ENCODE measurements around the gene RASGRP4. TPM values are rescaled to one million over a fixed set of nuclear protein-coding genes. Genes with fewer than 3 reads are reported as not detected.
A peak's percentile ranks its signal among the peaks of the same experiment; 100 is the strongest.
"Not testable (repeated sequence)": the region's sequence is repeated elsewhere in the genome, so short reads cannot be mapped to it uniquely, and the experiment has no call there.

Gene RASGRP4, protein sequence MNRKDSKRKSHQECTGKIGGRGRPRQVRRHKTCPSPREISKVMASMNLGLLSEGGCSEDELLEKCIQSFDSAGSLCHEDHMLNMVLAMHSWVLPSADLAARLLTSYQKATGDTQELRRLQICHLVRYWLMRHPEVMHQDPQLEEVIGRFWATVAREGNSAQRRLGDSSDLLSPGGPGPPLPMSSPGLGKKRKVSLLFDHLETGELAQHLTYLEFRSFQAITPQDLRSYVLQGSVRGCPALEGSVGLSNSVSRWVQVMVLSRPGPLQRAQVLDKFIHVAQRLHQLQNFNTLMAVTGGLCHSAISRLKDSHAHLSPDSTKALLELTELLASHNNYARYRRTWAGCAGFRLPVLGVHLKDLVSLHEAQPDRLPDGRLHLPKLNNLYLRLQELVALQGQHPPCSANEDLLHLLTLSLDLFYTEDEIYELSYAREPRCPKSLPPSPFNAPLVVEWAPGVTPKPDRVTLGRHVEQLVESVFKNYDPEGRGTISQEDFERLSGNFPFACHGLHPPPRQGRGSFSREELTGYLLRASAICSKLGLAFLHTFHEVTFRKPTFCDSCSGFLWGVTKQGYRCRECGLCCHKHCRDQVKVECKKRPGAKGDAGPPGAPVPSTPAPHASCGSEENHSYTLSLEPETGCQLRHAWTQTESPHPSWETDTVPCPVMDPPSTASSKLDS
- 1 to 10 TPM in 3 of 4 donors, under 1 TPM in 1; 0.91 to 2.3 (median 1.6) TPM for total RNA-seq

DNA sequence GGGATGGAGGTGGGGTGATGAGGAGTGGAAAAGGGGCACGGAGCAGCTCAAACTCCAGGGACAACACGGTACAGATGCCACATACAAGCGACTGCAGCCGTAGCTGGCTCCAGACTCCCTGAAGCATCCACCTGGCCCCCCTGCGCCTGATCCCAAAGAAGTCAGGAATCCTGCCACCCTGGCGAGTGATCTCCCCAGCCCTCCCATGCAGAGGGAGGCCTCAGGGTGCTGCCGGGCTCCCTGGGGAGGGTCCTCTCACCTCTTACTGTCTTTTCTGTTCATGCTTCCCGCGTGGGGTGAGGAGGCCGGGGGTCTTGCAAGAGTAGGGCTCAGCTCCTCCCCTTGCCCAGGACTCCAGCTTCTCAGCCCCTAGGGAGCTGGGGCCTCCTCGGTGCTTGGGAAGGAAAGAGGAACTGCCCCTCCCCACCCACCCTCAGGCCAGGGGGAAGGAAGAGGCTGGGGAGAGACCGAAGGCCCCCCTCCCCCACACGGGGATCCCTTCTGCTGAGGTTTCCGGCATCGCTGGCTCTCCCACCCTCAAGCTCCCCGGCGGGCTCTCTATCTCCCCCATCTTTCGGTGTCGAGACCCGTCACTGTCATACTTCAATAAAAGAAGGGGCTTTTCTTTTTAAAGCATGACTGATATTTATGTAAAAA is at the start of gene RASGRP4:
Gene RASGRP4, minus strand, starts transcription at position 410 of the 657 bp plus-strand sequence. Its CDS starts 128 bp downstream, at position 282.
- Histone ChIP-seq H3K9me3 (no peaks in the 10 kb centered on the region), H3K27ac (no peak within 1 kb of the TSS), H3K27me3 (peaks cover 14% of the 10 kb centered on the region), H3K4me1 (no peaks in the 10 kb centered on the region), H3K36me3 (no peaks in the 10 kb centered on the region), H3K4me3 (peak within 1 kb of the TSS; percentile 40)
- TF ChIP-seq POLR2AphosphoS5 (IDR thresholded peaks at IDR 0.05) (no peak), EP300 (IDR thresholded peaks at IDR 0.05) (no peak), POLR2A (IDR thresholded peaks at IDR 0.05) (no peak)
- TF ChIP-seq, protein P1, sequence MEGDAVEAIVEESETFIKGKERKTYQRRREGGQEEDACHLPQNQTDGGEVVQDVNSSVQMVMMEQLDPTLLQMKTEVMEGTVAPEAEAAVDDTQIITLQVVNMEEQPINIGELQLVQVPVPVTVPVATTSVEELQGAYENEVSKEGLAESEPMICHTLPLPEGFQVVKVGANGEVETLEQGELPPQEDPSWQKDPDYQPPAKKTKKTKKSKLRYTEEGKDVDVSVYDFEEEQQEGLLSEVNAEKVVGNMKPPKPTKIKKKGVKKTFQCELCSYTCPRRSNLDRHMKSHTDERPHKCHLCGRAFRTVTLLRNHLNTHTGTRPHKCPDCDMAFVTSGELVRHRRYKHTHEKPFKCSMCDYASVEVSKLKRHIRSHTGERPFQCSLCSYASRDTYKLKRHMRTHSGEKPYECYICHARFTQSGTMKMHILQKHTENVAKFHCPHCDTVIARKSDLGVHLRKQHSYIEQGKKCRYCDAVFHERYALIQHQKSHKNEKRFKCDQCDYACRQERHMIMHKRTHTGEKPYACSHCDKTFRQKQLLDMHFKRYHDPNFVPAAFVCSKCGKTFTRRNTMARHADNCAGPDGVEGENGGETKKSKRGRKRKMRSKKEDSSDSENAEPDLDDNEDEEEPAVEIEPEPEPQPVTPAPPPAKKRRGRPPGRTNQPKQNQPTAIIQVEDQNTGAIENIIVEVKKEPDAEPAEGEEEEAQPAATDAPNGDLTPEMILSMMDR (IDR thresholded peaks at IDR 0.05): no peak
- DNase-seq (ENCODE audit: low spot score in 2 of 2): no peak
- WGBS: 31% methylated on average over 13 of the region's 20 CpGs

DNA sequence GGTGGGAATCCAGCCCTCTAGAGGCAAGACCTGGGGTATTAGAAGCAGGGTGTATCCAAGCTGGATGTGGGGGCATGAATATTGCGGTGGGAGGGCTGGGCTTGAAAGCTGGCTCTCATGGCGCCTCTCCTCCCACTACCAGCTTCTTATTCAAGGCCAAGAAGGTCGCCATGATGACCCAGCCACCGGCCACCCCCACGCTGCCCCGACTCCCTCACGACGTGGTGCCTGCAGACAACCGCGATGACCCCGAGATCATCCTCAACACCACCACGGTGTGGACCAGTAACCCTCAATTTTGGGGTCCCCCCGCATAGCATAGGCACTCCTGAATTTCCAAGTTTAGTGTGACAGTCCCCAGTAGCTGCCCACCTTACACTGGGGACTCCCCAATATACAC is 49.2 kb upstream of the RASGRP4 start:
- Histone ChIP-seq H3K27ac (no peak overlapping the region), H3K4me1 (no peaks in the 10 kb centered on the region), H3K27me3 (no peaks in the 10 kb centered on the region), H3K9me3 (no peaks in the 10 kb centered on the region), H3K36me3 (no peaks in the 10 kb centered on the region), H3K4me3 (no peak overlapping the region)
- TF ChIP-seq, protein P1 (IDR thresholded peaks at IDR 0.05): no peak
- TF ChIP-seq EP300 (IDR thresholded peaks at IDR 0.05) (no peak), POLR2AphosphoS5 (IDR thresholded peaks at IDR 0.05) (no peak), POLR2A (IDR thresholded peaks at IDR 0.05) (no peak)
- no peak for DNase-seq (ENCODE audit: low spot score in 2 of 2)
- 94% methylated on average over 9 of the region's 13 CpGs for WGBS

DNA sequence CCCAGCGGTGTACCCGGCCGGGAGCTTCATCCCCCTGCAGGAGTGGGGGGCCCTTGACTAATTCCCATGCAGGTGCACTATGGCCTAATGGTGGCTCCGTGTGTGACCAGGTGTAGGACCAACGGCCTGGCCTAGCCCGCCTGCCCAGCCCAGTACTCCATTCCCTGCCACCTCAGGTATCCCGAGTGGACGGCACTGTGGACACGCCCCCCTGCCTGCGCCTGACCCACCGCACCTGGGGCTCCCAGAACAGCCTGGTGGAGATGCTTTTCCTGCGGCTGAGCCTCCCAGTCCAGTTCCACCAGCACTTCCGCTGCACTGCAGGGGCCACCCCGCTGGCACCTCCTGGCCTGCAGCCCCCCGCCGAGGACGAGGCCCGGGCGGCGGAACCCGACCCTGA is 47.2 kb upstream of the RASGRP4 start:
- no peak overlapping the region for H3K27ac ChIP-seq
- no peaks in the 10 kb centered on the region for H3K36me3 ChIP-seq
- H3K4me3 ChIP-seq: no peak overlapping the region
- TF ChIP-seq POLR2A (IDR thresholded peaks at IDR 0.05) (no peak), EP300 (IDR thresholded peaks at IDR 0.05) (no peak), POLR2AphosphoS5 (IDR thresholded peaks at IDR 0.05) (no peak)
- TF ChIP-seq, protein P1 (IDR thresholded peaks at IDR 0.05): no peak
- no peak for DNase-seq (ENCODE audit: low spot score in 2 of 2)
- WGBS: 92% methylated on average over 13 of the region's 21 CpGs
- H3K4me1 ChIP-seq: no peaks in the 10 kb centered on the region
- no peaks in the 10 kb centered on the region for H3K27me3 ChIP-seq
- no peaks in the 10 kb centered on the region for H3K9me3 ChIP-seq

DNA sequence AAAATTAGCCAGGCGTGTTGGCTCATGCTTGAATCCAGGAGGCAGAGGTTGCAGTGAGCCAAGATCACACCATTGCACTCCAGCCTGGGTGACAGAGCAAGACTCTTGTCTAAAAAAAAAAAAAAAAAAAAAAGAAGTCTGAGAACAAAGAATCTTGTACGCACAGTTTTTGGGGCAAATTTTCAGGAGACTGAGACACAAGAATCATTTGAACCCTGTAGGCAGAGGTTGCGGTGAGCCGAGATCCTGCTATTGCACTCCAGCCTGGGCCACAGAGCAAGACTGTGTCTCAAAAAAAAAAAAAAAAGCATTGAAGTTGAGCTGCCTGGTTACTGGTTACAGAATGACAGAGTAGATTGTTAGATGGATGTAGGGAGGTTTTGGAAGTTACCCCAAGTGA is 46.7 kb upstream of the RASGRP4 start:
- not testable (repeated sequence) for H3K27me3 ChIP-seq
- 62% methylated on average over 4 of the region's 4 CpGs for WGBS

DNA sequence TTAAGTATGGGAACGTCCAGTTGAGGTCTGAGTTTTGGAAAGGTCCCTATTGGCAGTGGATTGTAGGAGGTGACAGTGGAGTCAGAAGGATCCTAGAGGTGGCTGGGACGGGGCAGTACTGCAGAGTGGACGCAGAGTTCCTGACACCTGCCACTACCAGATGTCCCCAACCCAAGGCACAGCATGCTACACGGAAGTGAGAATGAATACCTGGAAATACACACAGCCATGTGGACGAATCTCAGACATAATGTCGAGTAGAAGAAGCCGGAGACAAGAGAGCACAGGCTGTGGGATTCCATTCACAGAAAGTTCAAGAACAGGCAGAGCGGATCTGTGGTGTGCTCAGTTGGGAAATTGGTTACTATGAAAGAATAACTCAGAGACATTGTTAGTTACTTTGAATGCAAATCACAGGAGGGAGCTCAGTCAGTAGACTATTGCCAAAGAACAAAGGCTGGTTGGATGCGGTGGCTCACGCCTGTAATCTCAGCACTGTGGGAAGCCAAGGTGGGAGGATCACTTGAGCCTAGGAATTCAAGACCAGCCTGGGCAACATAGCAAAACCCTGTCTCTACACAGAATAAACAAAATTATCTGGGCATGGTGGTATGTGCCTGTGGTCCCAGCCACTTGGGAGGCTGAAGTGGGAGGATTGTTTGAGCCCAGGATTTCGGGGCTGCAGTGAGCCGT is 44.9 kb upstream of the RASGRP4 start:
- Histone ChIP-seq H3K27ac (no peak overlapping the region), H3K27me3 (no peaks in the 10 kb centered on the region), H3K9me3 (no peaks in the 10 kb centered on the region), H3K4me3 (no peak overlapping the region), H3K4me1 (no peaks in the 10 kb centered on the region), H3K36me3 (no peaks in the 10 kb centered on the region)
- WGBS: 85% methylated on average over 12 of the region's 12 CpGs
- no peak for TF ChIP-seq EP300 (IDR thresholded peaks at IDR 0.05)
- no peak for TF ChIP-seq POLR2A (IDR thresholded peaks at IDR 0.05)
- TF ChIP-seq POLR2AphosphoS5 (IDR thresholded peaks at IDR 0.05): no peak
- TF ChIP-seq, protein P1 (IDR thresholded peaks at IDR 0.05): no peak
- DNase-seq (ENCODE audit: low spot score in 2 of 2): no peak

More for the DNA sequence above, 46.7 kb upstream of the RASGRP4 start:
- DNase-seq (ENCODE audit: low spot score in 2 of 2); H3K36me3 ChIP-seq; H3K27ac ChIP-seq; H3K9me3 ChIP-seq; H3K4me3 ChIP-seq; H3K4me1 ChIP-seq: not testable (repeated sequence)

Data from suprapubic skin (tissue), 4 donors.